HCT116 (cell line): ENCODE measurements around the gene BMF. TPM values are rescaled to one million over a fixed set of nuclear protein-coding genes. Genes with fewer than 3 reads are reported as not detected.

Source experiments
- ATAC-seq: fragments of 200-7000 bp; cut with Tn5 transposase; 2 replicates; pipeline ENCODE4 v1.9.1; 2020; ENCODE audit warnings: mild to moderate bottlenecking, moderate library complexity
- BruUV-seq: library from RNA; stranded (reverse); fragments of 400-500 nt; replicated peaks from 2 replicates; lab custom pipeline; 2021; lab: Mats Ljungman, UMichigan
- CTCF ChIA-PET: fragments of 300-600 bp; sonication (Branson Sonifier 250); formaldehyde crosslinking; loops from one replicate; lab custom pipeline; 2021; ENCODE audit warnings: antibody characterized with exemption; lab: Charles Lee
- POLR2A ChIA-PET: fragments of 300-600, 350-600 bp; sonication (Branson Sonifier 250); formaldehyde crosslinking; loops from one replicate; lab custom pipeline; 2021; ENCODE audit warnings: antibody characterized with exemption; lab: Charles Lee
- RAD21 ChIA-PET, 2 experiments: fragments of 300-600 bp; sonication (Branson Sonifier 250); formaldehyde crosslinking; loops; one replicate each; lab custom pipeline; 2023; ENCODE audit warnings: low total read pairs in 2 of 2; ENCODE audit not compliant: uncharacterized antibody in 2 of 2, unreplicated experiment in 2 of 2, low non-redundant PET in 1 of 2; lab: Charles Lee
- DNase-seq: peaks from one replicate; pipeline ENCODE4 v3.0.0-alpha.2; 2010; ENCODE audit warnings: low read depth, low spot score
- H2AFZ ChIP-seq: fragments of 200-600 bp; shearing (Covaris generic), sonication (generic); 2 replicates; pipeline ENCODE4 v1.6.1; 2017; ENCODE audit warnings: low read depth, mixed run types, mixed read lengths, antibody characterized with exemption, low read length; ENCODE audit not compliant: poor library complexity, severe bottlenecking
- H3K27ac ChIP-seq: 2 replicates; pipeline ENCODE4 v1.5.1; 2012; ENCODE audit warnings: low read depth, low read length
- H3K27me3 ChIP-seq: fragments of 200-600 bp; sonication (generic); 2 replicates; pipeline ENCODE4 v1.6.1; 2016; ENCODE audit warnings: mixed run types, low read length, mixed read lengths; ENCODE audit not compliant: insufficient read depth
- H3K36me3 ChIP-seq, 2 experiments: fragments of 200-500 bp in 1 of 2; fragments of 200-600 bp in 1 of 2; sonication (Bioruptor generic) in 1 of 2; sonication (generic) in 1 of 2; 2 replicates each; pipeline versions ENCODE4 v1.5.1 to v1.6.1; 2014 to 2016; ENCODE audit warnings: low read length in 2 of 2, inconsistent platforms in 1 of 2, mixed read lengths in 1 of 2, mixed run types in 1 of 2; ENCODE audit not compliant: insufficient read depth in 2 of 2, control insufficient read depth in 1 of 2
- H3K4me1 ChIP-seq, 2 experiments: fragments of 200-600 bp in 1 of 2; sonication (generic) in 1 of 2; 2 replicates each; pipeline versions ENCODE4 v1.5.1 to v1.6.1; 2012 to 2017; ENCODE audit warnings: low read length in 2 of 2, inconsistent platforms in 1 of 2, mild to moderate bottlenecking in 1 of 2, mixed read lengths in 1 of 2, mixed run types in 1 of 2, moderate library complexity in 1 of 2; ENCODE audit not compliant: insufficient read depth in 2 of 2, control insufficient read depth in 1 of 2
- H3K4me2 ChIP-seq: fragments of 200-600 bp; sonication (generic); 2 replicates; pipeline ENCODE4 v1.6.1; 2017; ENCODE audit warnings: mixed run types, low read length, mixed read lengths
- H3K4me3 ChIP-seq, 2 experiments: fragments of 200-600 bp in 1 of 2; sonication (generic) in 1 of 2; replicated peaks in 1 of 2; 2 replicates each; pipeline ENCODE4 v1.5.1; 2011 to 2016; ENCODE audit warnings: low read length in 2 of 2, control low read depth in 1 of 2, low read depth in 1 of 2, mild to moderate bottlenecking in 1 of 2, mixed read lengths in 1 of 2, mixed run types in 1 of 2
- H3K79me2 ChIP-seq: fragments of 200-600 bp; sonication (generic); 2 replicates; pipeline ENCODE4 v1.6.1; 2017; ENCODE audit warnings: mild to moderate bottlenecking, mixed run types, low read length, moderate library complexity, mixed read lengths; ENCODE audit not compliant: insufficient read depth
- H3K9ac ChIP-seq: fragments of 200-600 bp; sonication (generic); 2 replicates; pipeline ENCODE4 v1.6.1; 2016; ENCODE audit warnings: low read length, mixed read lengths
- H3K9me2 ChIP-seq: fragments of 200-600 bp; sonication (generic), shearing (Covaris generic); 2 replicates; pipeline ENCODE4 v1.6.1; 2017; ENCODE audit warnings: mixed run types, mild to moderate bottlenecking, moderate library complexity; ENCODE audit not compliant: insufficient read depth
- H3K9me3 ChIP-seq, 2 experiments: fragments of 200-500 bp in 1 of 2; fragments of 200-600 bp in 1 of 2; sonication (Bioruptor generic) in 1 of 2; sonication (generic) in 1 of 2; 2 replicates each; pipeline ENCODE4 v1.6.1; 2014 to 2017; ENCODE audit warnings: low read length in 2 of 2, mixed read lengths in 2 of 2, inconsistent platforms in 1 of 2, low read depth in 1 of 2, mild to moderate bottlenecking in 1 of 2, mixed run types in 1 of 2, moderate library complexity in 1 of 2; ENCODE audit not compliant: control insufficient read depth in 1 of 2, insufficient read depth in 1 of 2
- H4K20me1 ChIP-seq: fragments of 200-600 bp; sonication (generic), shearing (Covaris generic); 2 replicates; pipeline ENCODE4 v1.6.1; 2017; ENCODE audit warnings: mixed run types, mild to moderate bottlenecking, moderate library complexity; ENCODE audit not compliant: insufficient read depth
- CBX3 ChIP-seq: IDR thresholded peaks from 2 replicates; pipeline ENCODE4 v1.6.1; 2012; ENCODE audit warnings: low read depth
- EGR1 ChIP-seq: IDR thresholded peaks from 2 replicates; pipeline ENCODE4 v1.6.1; 2012; ENCODE audit warnings: low read depth
- ELF1 ChIP-seq: IDR thresholded peaks from 2 replicates; pipeline ENCODE4 v1.6.1; 2012; ENCODE audit warnings: low read depth, borderline replicate concordance
- EZH2 ChIP-seq: fragments of 200-600 bp; sonication (generic); IDR thresholded peaks from 2 replicates; pipeline ENCODE4 v1.6.1; 2017; ENCODE audit warnings: antibody characterized with exemption, mixed run types
- EZH2phosphoT487 ChIP-seq: fragments of 200-600 bp; IDR thresholded peaks from 2 replicates; pipeline ENCODE4 v1.6.1; 2018; ENCODE audit warnings: antibody characterized with exemption, borderline replicate concordance
- FOSL1 ChIP-seq: IDR thresholded peaks from 2 replicates; pipeline ENCODE4 v1.6.1; 2012; ENCODE audit warnings: low read depth
- POLR2A ChIP-seq: IDR thresholded peaks from 2 replicates; pipeline ENCODE4 v1.7.0; 2011; ENCODE audit warnings: borderline replicate concordance; ENCODE audit not compliant: insufficient read depth, insufficient read length; ENCODE audit errors: extremely low read depth
- RAD21 ChIP-seq: IDR thresholded peaks from 2 replicates; pipeline ENCODE4 v1.6.1; 2012; ENCODE audit warnings: low read depth, mild to moderate bottlenecking
- REST ChIP-seq: IDR thresholded peaks from 2 replicates; pipeline ENCODE4 v1.6.1; 2012; ENCODE audit warnings: low read depth
- SIN3A ChIP-seq: IDR thresholded peaks from 2 replicates; pipeline ENCODE4 v1.6.1; 2012; ENCODE audit warnings: low read depth
- SP1 ChIP-seq: IDR thresholded peaks from 2 replicates; pipeline ENCODE4 v1.6.1; 2012; ENCODE audit warnings: low read depth
- SRF ChIP-seq: IDR thresholded peaks from 2 replicates; pipeline ENCODE4 v1.6.1; 2012; ENCODE audit warnings: low read depth
- TCF7L2 ChIP-seq: IDR thresholded peaks from 2 replicates; pipeline ENCODE4 v1.7.0; 2011; ENCODE audit warnings: borderline replicate concordance, inconsistent platforms; ENCODE audit not compliant: insufficient read depth, insufficient read length; ENCODE audit errors: extremely low read depth
- ZBTB33 ChIP-seq: IDR thresholded peaks from 2 replicates; pipeline ENCODE4 v1.6.1; 2011; ENCODE audit warnings: mild to moderate bottlenecking, low read length, moderate library complexity; ENCODE audit not compliant: insufficient replicate concordance; ENCODE audit errors: extremely low read depth
- ZFX ChIP-seq: fragments of 450-650 bp; IDR thresholded peaks from 2 replicates; pipeline ENCODE4 v1.6.1; 2017
- ZNF274 ChIP-seq: fragments of 200-500 bp; sonication (Bioruptor generic); IDR thresholded peaks from 2 replicates; pipeline ENCODE4 v1.6.1; 2014; ENCODE audit warnings: mild to moderate bottlenecking, low read depth, low read length, inconsistent platforms
- intact Hi-C: fragments of 100-400 bp; cut with micrococcal nuclease; formaldehyde crosslinking; loops from 2 replicates; pipeline ENCODE4 v1.10.0; 2022
- total RNA-seq: library from RNA; stranded (reverse); gene quantifications from one replicate; pipeline ENCODE4 v1.2.1, GENCODE V29; 2021; ENCODE audit not compliant: unreplicated experiment
- TF ChIP-seq, protein P1 (sequence below): IDR thresholded peaks from 2 replicates; pipeline ENCODE4 v1.6.1; 2012
- TF ChIP-seq, protein P2 (sequence below), 3 experiments: fragments of 200-600 bp in 1 of 3; sonication (generic) in 1 of 3; IDR thresholded peaks in 2 of 3; conservative IDR thresholded peaks in 1 of 3; 2 replicates each; pipeline ENCODE4 v1.5.1; 2012 to 2017; ENCODE audit warnings: low read depth in 2 of 3, low read length in 2 of 3, antibody characterized with exemption in 1 of 3, borderline replicate concordance in 1 of 3, control low read depth in 1 of 3, mild to moderate bottlenecking in 1 of 3, mixed read lengths in 1 of 3, mixed run types in 1 of 3, moderate library complexity in 1 of 3; ENCODE audit not compliant: insufficient read depth in 1 of 3

Gene BMF
- total RNA-seq, 1 experiment from 2014 or later: 1.0 TPM

- BruUV-seq: no TSS peak
- POLR2A ChIA-PET: no interaction called here
Observed at GRCh38 chr15:40087068-40087810, 21.4 kb downstream of the BMF start.

More at GRCh38 chr15:40087068-40087810, 21.4 kb downstream of the BMF start:
- H3K4me1 ChIP-seq: peaks cover 2 to 14% of the 10 kb centered on the region in 2 experiments; a peak in 3 of 4 replicates
- no peaks in the 10 kb centered on the region for H3K79me2 ChIP-seq
- H3K36me3 ChIP-seq: no peaks in the 10 kb centered on the region
- TF ChIP-seq ELF1 (no peak), FOSL1 (no peak), CBX3 (no peak), RAD21 (no peak), REST (no peak), SRF (no peak), POLR2A (no peak), SP1 (no peak), ZNF274 (no peak), EGR1 (no peak), SIN3A (no peak), ZBTB33 (no peak), TCF7L2 (no peak), EZH2 (no peak), ZFX (no peak), EZH2phosphoT487 (no peak)
- TF ChIP-seq, protein P1, sequence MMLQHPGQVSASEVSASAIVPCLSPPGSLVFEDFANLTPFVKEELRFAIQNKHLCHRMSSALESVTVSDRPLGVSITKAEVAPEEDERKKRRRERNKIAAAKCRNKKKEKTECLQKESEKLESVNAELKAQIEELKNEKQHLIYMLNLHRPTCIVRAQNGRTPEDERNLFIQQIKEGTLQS: no peak
- TF ChIP-seq, protein P2, sequence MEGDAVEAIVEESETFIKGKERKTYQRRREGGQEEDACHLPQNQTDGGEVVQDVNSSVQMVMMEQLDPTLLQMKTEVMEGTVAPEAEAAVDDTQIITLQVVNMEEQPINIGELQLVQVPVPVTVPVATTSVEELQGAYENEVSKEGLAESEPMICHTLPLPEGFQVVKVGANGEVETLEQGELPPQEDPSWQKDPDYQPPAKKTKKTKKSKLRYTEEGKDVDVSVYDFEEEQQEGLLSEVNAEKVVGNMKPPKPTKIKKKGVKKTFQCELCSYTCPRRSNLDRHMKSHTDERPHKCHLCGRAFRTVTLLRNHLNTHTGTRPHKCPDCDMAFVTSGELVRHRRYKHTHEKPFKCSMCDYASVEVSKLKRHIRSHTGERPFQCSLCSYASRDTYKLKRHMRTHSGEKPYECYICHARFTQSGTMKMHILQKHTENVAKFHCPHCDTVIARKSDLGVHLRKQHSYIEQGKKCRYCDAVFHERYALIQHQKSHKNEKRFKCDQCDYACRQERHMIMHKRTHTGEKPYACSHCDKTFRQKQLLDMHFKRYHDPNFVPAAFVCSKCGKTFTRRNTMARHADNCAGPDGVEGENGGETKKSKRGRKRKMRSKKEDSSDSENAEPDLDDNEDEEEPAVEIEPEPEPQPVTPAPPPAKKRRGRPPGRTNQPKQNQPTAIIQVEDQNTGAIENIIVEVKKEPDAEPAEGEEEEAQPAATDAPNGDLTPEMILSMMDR (IDR thresholded peaks at IDR 0.05 in 2 of 3, conservative IDR thresholded peaks at IDR 0.05 in 1 of 3; ENCODE audit: borderline replicate concordance in 1 of 3, insufficient read depth in 1 of 3, low read depth in 2 of 3, low read length in 2 of 3): no peak
- TF ChIP-seq, all 23 proteins: peak for 0
- intact Hi-C loops: no loop called here
- H3K9me2 ChIP-seq: no peaks in the 10 kb centered on the region
- H2AFZ ChIP-seq: no peak overlapping the region
- H3K4me3 ChIP-seq: no peak overlapping the region
- H3K27me3 ChIP-seq: peaks cover 10% of the 10 kb centered on the region; the same call in 1 of the 2 replicates
- CTCF ChIA-PET: interaction anchor here (1.1 to 1.4 kb wide), 2 partner anchors 17 kb away, joined by 3 to 5 read pairs; no protein-coding TSS in a partner anchor
- no peak overlapping the region for H3K4me2 ChIP-seq
- RAD21 ChIA-PET: no interaction called here
- ATAC-seq (no peak), DNase-seq (no peak)
- H3K9me3 ChIP-seq: no peaks in the 10 kb centered on the region
- H3K27ac ChIP-seq: no peak overlapping the region
- no peaks in the 10 kb centered on the region for H4K20me1 ChIP-seq
- H3K9ac ChIP-seq: no peak overlapping the region
